Measurements from ENCODE around the gene MED15.
"Not testable (repeated sequence)": the region's sequence is repeated elsewhere in the genome, so short reads cannot be mapped to it uniquely, and the experiment has no call there.

Gene MED15

GRCh38 chr22:20606041-20606783, 98.8 kb downstream of the MED15 start:
- peak; percentile 74 for DNase-seq

GRCh38 chr22:20606784-20607128, 99.3 kb downstream of the MED15 start:
- DNase-seq: no peak

- no peak for DNase-seq
These were observed 99.9 kb downstream of the MED15 start for GRCh38 chr22:20607157-20607907.

- DNase-seq: no peak
These were observed 102.9 kb downstream of the MED15 start for GRCh38 chr22:20610243-20610686.

GRCh38 chr22:20610757-20611156, 103.3 kb downstream of the MED15 start:
- DNase-seq: no peak

- DNase-seq: no peak
These were observed 104.0 kb downstream of the MED15 start for GRCh38 chr22:20611418-20611817.

- DNase-seq: no peak
These were observed 105.9 kb downstream of the MED15 start for GRCh38 chr22:20613301-20613700.

- DNase-seq: peak; percentile 51
These were observed 107.6 kb downstream of the MED15 start for GRCh38 chr22:20615021-20615420.

GRCh38 chr22:20615533-20616450, 108.4 kb downstream of the MED15 start:
- DNase-seq: peak; percentile 32

GRCh38 chr22:20616451-20617043, 109.1 kb downstream of the MED15 start:
- DNase-seq: no peak

- DNase-seq: no peak
These were observed 111.1 kb downstream of the MED15 start for GRCh38 chr22:20618488-20618887.

- no peak for DNase-seq
These were observed 111.9 kb downstream of the MED15 start for GRCh38 chr22:20619045-20619892.

GRCh38 chr22:20619893-20620194, 112.4 kb downstream of the MED15 start:
- not testable (repeated sequence) for DNase-seq

GRCh38 chr22:20621162-20621561, 113.8 kb downstream of the MED15 start:
- no peak for DNase-seq

- DNase-seq: no peak
These were observed 115.4 kb downstream of the MED15 start for GRCh38 chr22:20622650-20623339.

- DNase-seq: no peak
These were observed 116.8 kb downstream of the MED15 start for GRCh38 chr22:20624161-20624616.

GRCh38 chr22:20625270-20625669, 117.9 kb downstream of the MED15 start:
- DNase-seq: no peak

GRCh38 chr22:20626811-20627210, 119.4 kb downstream of the MED15 start:
- no peak for DNase-seq

- DNase-seq: no peak
These were observed 120.0 kb downstream of the MED15 start for GRCh38 chr22:20627432-20627831.

GRCh38 chr22:20628081-20628939, 120.9 kb downstream of the MED15 start:
- DNase-seq: no peak

Measured in eye (tissue), 1 donor.